Umbilical cord (tissue), 2 donors: ENCODE measurements around the gene MOSPD3. TPM values are rescaled to one million over a fixed set of nuclear protein-coding genes. Genes with fewer than 3 reads are reported as not detected.
A peak's percentile ranks its signal among the peaks of the same experiment; 100 is the strongest.

Source experiments
- DNase-seq: peaks from one replicate; pipeline ENCODE4 v3.0.0-alpha.2; 2015; ENCODE audit warnings: low spot score
- total RNA-seq: library from RNA; depleted of rRNA; stranded (reverse); fragments of >200 nt; gene quantifications from one replicate; pipeline ENCODE4 v1.2.3, GENCODE V29; 2014; ENCODE audit warnings: low replicate concordance; ENCODE audit not compliant: insufficient read depth

Gene MOSPD3
- total RNA-seq, 1 donor from 2014 or later = 7.2 TPM

DNA sequence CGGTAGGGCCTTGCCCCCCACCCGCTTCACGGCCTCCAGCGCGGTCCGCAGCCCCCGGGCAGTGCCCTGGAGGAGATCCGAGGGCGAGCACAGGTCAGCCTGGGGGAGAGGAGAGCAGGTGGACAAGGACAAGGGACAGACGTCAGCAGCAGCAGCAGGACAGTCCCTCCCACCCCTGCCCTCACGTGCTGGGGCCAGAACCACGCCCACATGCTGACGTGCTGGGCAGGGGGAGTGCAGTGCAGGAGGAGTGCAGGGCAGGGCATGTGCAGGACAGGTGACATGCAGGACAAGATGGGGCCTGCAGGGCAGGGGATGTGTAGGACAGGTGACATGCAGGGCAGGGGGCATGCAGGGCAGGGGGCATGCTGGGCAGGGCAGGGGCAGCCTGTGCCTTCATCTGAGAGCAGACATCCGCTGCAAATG is 37.1 kb upstream of the MOSPD3 start:
- no peak for DNase-seq

DNA sequence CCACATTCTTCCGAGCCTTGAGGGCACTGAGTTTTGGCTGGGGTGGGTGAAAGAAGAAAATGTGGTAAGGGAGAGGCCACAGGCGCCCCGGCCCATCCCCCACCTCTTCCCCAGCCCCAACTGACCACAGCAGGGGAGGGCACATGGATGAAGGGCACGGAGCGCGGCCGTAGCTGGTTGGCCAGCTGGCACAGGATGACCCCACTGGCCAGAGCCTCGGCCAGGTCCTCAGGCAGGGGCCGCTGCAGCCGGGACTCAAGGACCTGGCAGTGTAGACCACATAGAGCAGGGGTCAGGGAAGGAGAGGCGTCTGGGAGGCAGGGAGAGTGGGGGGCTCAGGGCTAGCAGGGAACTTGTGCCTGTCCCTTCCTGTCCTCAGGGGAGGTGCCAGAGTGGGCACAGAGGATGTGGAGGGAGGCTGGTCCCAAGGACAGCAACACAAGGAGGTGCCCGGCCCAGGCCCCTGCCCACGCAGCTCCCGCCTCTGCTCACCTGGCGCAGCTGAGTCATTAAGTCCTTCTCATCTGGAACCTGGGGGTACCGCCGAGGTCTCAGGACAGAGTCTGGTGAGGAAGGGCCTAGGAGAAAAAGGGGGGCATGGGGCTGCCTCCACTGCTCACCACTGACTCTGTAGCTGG is 36.5 kb upstream of the MOSPD3 start:
- no peak for DNase-seq

DNA sequence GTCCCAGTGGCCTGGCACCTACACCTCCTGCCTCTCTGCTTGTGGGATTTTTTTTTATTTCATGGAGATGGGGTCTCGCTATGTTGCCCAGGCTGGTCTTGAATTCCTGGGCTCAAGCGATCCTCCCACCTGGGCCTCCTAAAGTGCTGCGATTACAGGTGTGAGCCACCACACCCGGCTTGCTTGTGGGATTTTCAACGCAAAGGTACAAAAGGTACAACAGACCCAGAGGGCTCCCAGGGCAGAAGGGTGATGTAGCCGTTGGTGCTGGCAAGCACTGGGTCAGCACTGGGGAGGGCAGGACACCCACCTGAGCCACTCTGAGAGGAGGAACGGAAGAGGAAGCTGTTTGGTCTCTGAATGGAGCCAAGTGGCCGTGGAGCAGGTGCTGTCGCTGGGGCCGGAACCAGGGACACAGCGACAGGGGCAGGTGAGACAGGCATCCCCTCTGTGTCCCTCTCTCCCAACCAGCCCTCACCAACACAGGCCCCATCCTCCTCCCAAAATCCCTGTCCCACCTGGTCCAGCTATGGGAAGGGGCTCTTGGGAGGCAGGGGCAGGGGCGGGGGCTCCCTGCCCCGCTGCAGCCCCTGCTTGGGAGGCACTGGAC is 35.9 kb upstream of the MOSPD3 start:
- DNase-seq = no peak

GRCh38 chr7:100577103-100577502 is 35.2 kb upstream of the MOSPD3 start:
- no peak for DNase-seq

DNA sequence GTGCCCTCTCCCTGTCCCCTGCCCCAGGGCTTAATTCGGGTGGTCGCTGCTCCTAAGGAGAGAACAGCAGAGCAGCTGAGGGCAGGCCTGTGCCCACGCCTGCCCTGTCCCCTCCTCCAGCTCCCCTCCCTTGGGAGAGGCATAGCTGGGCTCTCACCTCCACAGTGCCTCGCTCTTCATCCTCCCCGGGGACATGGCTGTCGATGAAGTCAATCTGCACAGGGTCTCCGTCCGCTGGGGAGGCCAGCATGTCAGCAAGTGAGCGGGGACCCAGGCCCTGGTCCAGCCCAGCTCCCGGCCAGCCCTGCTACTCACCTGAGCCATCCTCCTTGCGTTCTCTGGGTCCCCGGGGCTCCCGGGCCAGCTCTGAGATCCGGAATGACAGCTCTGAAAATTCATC is 34.8 kb upstream of the MOSPD3 start:
- no peak for DNase-seq

DNA sequence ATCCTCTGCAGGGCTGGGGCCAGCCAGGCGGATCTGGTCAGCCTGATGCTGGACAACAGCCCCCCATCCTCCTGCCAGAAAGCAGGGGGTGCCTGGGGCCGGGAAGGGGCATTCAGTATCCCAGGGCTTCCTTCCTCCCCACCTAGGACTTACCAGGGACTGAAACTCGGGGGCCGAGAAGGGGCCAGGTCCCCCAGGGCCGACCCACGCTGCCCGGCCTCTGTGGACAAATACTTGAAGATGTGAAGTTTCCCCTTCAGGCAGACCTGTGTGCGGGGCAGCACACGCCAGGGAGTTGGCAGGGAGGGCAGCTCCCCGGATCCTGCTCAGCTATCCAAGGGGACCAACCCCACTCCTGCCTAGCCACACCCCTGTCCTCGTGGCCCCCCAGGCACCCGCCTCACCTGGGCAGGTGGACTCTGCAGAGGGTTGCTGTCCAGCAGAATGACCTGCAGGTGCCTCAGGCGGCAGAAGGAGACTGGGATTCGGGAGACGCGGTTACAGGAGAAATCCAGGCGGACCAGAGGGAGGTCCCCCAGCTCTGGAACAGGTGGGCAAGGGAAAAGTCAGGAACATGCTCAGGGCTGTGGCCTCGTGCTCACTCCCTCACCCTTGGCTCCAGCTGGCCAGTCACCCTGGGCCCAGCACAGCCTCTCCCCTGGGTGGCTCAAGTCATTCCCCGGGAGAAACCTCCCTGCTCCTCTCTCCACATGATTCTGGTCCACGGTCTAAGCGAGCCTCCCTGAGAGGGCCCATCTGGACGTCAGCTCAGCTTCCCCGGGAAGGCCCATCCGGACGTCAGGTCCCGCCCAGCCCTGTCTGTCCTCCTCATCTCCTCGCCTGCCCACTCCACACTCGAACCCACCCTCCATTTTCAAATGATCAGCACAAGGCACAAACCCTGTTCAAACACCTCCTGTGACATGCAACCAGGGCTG is 33.8 kb upstream of the MOSPD3 start:
- no peak for DNase-seq

DNA sequence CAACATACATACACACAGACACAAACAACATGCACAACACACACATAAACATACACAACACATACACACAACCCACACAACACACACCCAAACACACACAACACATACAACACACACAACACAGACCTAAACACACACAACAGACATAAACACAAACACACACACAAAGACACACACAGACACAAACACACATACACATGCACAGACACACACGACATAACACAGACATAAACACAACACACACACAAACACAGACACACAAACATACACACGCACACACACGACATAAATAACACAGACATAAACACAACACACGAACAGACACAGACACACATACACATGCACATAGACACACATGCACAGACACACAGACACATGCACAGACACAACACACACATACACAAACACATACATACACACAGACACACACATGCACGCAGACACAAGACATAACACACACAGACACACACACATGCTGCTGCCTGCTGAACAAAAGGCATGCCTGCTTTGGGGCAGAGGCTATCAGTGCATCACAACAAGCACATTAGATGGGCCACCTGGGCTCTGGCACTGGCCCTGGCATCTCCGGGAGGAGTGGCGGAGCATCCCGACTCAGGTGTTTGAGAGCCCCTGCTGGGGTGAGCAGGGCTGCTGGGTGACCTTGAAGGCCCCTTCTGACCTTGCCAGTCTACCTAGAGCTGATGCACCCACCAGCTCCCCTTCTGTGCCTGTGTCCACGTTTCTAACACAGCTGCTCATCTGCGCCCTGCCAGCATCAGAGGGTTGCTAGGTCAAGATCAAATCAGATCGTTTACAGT is 31.7 kb upstream of the MOSPD3 start:
- no peak for DNase-seq

DNA sequence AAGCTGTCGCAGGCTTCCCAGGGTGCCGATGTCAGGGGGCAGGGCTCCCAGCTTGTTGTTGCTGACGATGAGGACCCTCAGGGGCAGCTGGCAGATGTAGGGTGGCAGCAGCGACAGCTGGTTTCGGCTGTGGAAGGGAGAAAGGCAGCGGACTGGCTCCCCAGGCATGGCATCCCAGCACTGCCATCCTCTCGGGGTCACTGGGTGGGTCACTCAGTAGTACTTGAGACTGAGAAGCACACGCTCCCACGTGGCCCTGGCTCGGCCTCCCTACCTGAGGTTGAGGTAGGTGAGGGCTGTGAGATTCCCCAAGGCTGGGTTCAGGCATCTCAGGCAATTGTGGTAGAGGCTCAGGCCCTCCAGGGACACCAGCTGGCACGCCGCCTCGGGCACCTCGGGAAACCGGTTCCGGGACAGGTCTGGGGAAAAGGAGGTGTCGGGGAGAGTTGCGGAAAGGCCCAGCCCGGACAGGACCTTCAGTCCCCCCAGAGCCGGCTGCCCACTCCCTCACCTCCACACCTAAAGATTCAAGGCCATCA is 30.2 kb upstream of the MOSPD3 start:
- DNase-seq = no peak

- DNase-seq = no peak
Observed at GRCh38 chr7:100582650-100583049, 29.7 kb upstream of the MOSPD3 start.

DNA sequence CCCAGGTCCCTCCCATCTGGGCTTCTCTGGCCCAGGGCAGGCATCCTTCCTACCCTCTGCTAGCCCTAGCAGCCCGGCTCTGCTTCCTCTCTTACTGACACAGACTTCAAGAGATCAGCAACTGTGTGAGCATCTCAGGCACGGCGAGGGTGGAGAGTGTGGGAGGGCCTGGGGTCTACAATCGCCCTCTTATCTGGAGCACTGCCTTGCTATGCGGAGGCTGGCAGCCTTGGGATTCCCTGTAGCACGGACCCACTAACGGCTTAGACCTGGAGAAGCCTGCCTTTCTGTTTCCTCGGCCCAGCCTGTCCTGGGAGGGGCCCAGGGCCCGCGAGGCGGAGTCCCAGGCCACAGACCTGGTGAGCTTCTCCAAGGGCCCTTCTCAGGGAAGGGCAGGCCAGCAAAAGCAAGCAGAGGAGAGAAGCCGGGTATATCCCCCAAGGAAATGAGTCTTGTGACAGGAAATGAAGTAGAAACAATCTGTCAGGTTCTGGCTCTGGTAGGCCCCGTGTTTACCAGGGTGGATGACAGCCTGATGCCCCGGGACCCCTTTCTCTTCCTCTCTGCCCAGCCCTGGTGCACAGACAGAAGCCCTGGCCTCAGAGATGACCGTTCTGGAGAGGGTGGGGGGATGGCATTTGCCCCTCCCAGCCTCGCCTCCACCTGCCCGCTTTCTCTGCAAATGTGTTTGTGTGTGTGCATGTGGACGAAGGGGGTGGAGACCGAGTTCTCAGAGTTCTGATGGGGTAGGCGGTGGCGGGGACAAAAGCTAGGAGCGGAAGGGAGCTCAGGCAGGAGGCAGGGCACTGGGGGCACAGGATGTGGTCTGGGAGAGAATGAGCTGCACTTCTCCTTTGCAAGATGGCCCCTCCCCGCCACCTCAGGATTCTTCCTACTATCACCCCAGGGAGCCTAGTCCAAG is 28.9 kb upstream of the MOSPD3 start:
- DNase-seq = peak; percentile 72

DNA sequence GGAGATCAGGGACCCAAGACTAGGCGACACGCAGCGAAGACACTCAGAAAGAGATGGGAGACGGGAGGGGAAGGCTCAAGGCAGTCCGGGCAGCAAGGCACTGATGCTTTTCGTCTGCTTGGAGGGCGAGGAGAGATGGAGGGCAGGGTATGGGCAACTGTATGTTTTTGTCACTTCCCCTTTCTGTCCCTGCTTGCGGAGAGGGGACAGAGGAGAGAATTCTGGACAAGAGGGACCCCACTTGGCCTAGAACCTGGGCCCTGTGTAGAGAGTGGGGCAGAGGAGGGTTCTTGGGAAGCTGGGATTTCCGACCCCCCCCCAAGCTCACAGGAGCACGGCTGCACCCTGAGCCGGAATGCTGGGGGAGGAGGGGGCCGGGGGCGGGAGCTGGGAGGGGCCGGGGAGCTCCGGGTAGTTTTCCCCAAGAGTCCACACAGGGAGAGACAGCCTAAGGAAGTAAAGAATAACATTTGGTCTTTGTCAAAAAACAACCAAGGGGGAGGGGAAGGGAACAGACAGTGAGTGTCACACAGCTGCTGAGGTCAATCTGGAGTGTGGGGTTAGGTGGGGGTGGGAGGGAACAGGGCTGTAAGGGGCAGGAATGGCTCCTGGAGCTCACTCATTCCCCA is 28.2 kb upstream of the MOSPD3 start:
- peak; percentile 41 for DNase-seq

GRCh38 chr7:100584683-100585510 is 27.4 kb upstream of the MOSPD3 start:
- DNase-seq = peak; percentile 82

- DNase-seq = peak; percentile 56
Observed at GRCh38 chr7:100585511-100586265, 26.7 kb upstream of the MOSPD3 start, which contains the start of gene LRCH4. Gene LRCH4 (minus strand): TSS chr7:100586129. CDS start chr7:100586100, 29 bp downstream.

GRCh38 chr7:100586266-100587025 is 25.9 kb upstream of the MOSPD3 start, which contains the start of gene FBXO24:
Gene FBXO24 (plus strand): TSS chr7:100586328. CDS start chr7:100586626, 298 bp downstream.
- DNase-seq = peak; percentile 100

DNA sequence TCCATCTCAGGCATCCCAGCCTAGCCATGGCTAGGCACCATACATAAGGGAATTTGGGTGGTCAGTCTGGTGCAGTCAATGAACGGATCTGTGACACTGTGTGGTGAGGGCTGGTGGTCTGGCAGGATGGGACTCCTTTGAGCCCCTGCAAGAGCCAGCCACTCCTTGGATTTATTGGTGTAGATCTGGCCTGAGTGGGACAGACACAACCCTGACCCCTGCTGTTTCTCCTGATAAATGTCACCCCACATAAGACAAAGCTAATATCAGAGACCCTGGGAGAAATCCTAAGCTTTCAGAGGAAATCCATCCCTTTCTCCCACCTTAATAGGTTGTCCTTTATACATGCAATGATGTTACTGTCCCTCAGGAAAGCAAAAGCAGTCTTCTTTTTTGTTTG is 23.9 kb upstream of the MOSPD3 start:
- no peak for DNase-seq

GRCh38 chr7:100589341-100589947 is 22.9 kb upstream of the MOSPD3 start:
- DNase-seq = peak; percentile 38
